GM12892 (cell line): ENCODE results near the gene APOH.
A peak's percentile ranks its signal among the peaks of the same experiment; 100 is the strongest.

Source experiments
- DNase-seq: peaks from one replicate; pipeline ENCODE4 v3.0.0; 2011; ENCODE audit not compliant: insufficient read length
- FAIRE-seq: peaks from 2 replicates; lab custom pipeline; 2011; peaks lifted over from hg19 to GRCh38; lab: Jason Lieb, UNC
- POLR2A ChIP-seq: IDR thresholded peaks from 2 replicates; pipeline ENCODE4 v1.6.1; 2011; ENCODE audit warnings: low read depth, low read length, control low read depth
- POLR2AphosphoS5 ChIP-seq: IDR thresholded peaks from 2 replicates; pipeline ENCODE4 v1.6.1; 2011; ENCODE audit warnings: low read depth, low read length, control low read depth
- TAF1 ChIP-seq: IDR thresholded peaks from 2 replicates; pipeline ENCODE4 v1.6.1; 2011; ENCODE audit warnings: low read depth, mild to moderate bottlenecking, control low read depth, low read length, borderline replicate concordance

APOH gene

GRCh38 chr17:66214884-66215528 is 14.2 kb downstream of the APOH start:
- no peak for TF ChIP-seq POLR2A
- no peak for TF ChIP-seq TAF1
- TF ChIP-seq POLR2AphosphoS5 = no peak
- DNase-seq (no peak), FAIRE-seq (no peak)

DNA sequence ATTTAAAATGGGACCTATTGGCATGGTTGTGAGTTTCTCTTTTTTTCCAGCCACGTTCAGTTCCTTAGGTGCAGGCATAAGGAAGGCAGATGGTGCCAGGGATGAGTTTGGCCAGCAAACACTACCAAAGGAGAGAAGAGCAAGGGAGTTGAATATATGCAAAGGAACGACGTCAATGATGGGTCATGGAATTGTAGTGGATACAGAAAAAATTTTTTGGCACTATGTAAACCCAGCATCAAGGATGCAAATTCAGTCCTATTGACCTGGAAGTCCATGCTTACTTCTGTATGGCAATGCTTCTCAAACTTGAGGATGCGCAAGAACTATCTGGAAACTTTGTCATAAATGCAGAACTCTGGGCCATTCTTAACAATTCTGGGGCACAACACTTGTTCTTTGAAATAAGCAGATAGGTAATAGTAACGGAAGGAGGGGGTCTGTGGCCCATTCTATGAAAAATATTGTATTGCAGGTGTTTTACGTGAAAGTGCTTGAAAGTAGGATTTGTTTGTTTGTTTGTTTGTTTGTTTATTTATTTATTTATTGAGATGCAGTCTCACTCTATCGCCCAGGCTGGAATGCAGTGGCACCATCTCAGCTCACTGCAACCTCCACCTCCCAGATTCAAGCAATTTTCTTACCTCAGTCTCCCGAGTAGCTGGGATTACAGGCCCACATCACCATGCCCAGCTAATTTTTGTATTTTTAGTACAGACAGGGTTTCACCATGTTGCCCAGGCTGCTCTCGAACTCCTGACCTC is 18.0 kb downstream of the APOH start:
- FAIRE-seq = no peak
- no peak for DNase-seq
- TF ChIP-seq POLR2AphosphoS5 (no peak), POLR2A (no peak), TAF1 (no peak)

GRCh38 chr17:66210208-66210574 is 19.0 kb downstream of the APOH start:
- TF ChIP-seq TAF1 (no peak), POLR2A (no peak), POLR2AphosphoS5 (no peak)
- no peak for DNase-seq
- FAIRE-seq = no peak

DNA sequence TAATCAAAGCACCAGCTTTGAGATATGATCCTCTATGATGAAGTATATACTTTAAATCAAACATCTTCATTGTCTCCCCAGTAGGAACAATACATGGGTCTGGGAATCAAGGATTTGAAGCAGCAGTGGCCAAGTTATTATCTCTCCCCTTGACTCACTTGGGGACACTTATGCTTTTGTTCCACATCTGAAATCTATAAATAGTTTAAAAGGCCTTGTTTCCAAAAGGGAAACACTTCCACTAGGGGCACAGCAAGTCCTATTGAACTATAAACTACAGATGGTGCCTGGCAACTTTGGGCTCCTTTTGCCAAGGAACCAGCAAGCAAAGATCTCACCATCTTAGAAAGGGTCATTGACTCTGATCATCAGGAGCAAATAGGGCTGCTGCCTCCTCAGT is 21.3 kb downstream of the APOH start:
- FAIRE-seq (no peak), DNase-seq (no peak)
- no peak for TF ChIP-seq POLR2A

DNA sequence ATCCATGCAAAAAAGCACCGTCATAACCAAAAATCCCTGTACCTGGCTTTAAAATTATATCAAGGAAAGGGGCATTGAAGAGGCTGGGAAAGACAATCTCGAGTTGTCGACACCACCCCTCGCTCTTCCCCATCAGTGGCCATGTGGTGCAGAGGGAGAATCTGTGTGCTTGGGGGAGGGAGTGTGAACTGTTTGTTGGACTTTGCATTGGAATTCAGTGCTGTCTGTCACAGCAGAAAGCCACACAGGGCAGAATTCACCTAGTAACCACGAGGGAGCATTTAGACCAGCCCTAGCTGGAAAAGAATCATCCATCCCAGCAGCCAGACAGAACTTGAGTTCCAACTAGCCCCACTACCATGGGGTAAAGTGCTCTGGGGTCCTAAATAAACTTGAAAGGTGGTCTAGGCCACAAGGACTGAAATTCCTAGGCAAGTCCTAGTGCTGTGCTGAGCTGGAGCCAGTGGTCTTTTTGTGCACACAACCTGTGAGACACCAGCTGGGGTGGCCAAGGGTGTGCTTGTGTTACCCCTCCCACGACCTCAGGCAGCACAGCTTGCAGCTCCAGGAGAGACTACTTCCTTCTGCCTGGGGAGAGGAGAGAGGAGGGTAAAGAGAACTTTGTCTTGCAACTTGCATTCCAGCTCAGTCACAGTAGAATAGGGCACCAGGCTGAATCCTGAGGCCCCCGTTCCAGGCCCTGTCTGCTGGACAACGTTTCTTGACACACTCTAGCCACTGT is 25.8 kb downstream of the APOH start:
- TF ChIP-seq POLR2A (no peak), POLR2AphosphoS5 (no peak), TAF1 (no peak)
- FAIRE-seq (no peak), DNase-seq (no peak)

- no peak for DNase-seq
- no peak for TF ChIP-seq POLR2AphosphoS5
- TF ChIP-seq POLR2A = no peak
- no peak for TF ChIP-seq TAF1
- FAIRE-seq = no peak
Observed at GRCh38 chr17:66200685-66201092, 28.5 kb downstream of the APOH start.

GRCh38 chr17:66198242-66198641 is 31.0 kb downstream of the APOH start:
- FAIRE-seq (no peak), DNase-seq (no peak)
- TF ChIP-seq POLR2A = no peak
- no peak for TF ChIP-seq POLR2AphosphoS5
- TF ChIP-seq TAF1 = no peak

GRCh38 chr17:66192378-66192687 is 36.9 kb downstream of the APOH start:
- FAIRE-seq (no peak), DNase-seq (no peak)
- no peak for TF ChIP-seq POLR2AphosphoS5
- no peak for TF ChIP-seq TAF1
- no peak for TF ChIP-seq POLR2A

- FAIRE-seq = no peak
- peak; percentile 46 for DNase-seq
- TF ChIP-seq POLR2AphosphoS5 (no peak), POLR2A (no peak)
Observed at GRCh38 chr17:66191593-66192377, 37.4 kb downstream of the APOH start, which contains the start of gene CEP112. Gene CEP112 (minus strand): TSS chr17:66192133.

GRCh38 chr17:66190738-66191592 is 38.2 kb downstream of the APOH start:
- no peak for DNase-seq

GRCh38 chr17:66187718-66188117 is 41.5 kb downstream of the APOH start:
- FAIRE-seq (no peak), DNase-seq (no peak)
- TF ChIP-seq POLR2A = no peak
- no peak for TF ChIP-seq TAF1

More at GRCh38 chr17:66190738-66191592, 38.2 kb downstream of the APOH start:
- TF ChIP-seq POLR2A = no peak
- no peak for TF ChIP-seq POLR2AphosphoS5
- TF ChIP-seq TAF1 = no peak
- no peak for FAIRE-seq
